Measurements from ENCODE around the gene TRIM59. TPM values are rescaled to one million over a fixed set of nuclear protein-coding genes. Genes with fewer than 3 reads are reported as not detected.
"Not testable (repeated sequence)": the region's sequence is repeated elsewhere in the genome, so short reads cannot be mapped to it uniquely, and the experiment has no call there.

TRIM59 gene
- total RNA-seq, 1 donor from 2014 or later: 0.77 TPM

- intact Hi-C loops (cut with micrococcal nuclease): no loop called here
- H3K4me1 ChIP-seq: no peaks in the 10 kb centered on the region
- H3K4me3 ChIP-seq: no peak overlapping the region
- no peak for DNase-seq
- H3K9me3 ChIP-seq (replicated peaks): no peaks in the 10 kb centered on the region
- no peak for TF ChIP-seq CTCF (IDR thresholded peaks at IDR 0.05; ENCODE audit: borderline replicate concordance)
- no peak overlapping the region for H3K27ac ChIP-seq (replicated peaks)
- peaks cover 6% of the 10 kb centered on the region for H3K27me3 ChIP-seq (ENCODE audit: low read depth)
- H3K36me3 ChIP-seq: no peaks in the 10 kb centered on the region
Observed at GRCh38 chr3:160459450-160459970, 9.9 kb upstream of the TRIM59 start.

DNA sequence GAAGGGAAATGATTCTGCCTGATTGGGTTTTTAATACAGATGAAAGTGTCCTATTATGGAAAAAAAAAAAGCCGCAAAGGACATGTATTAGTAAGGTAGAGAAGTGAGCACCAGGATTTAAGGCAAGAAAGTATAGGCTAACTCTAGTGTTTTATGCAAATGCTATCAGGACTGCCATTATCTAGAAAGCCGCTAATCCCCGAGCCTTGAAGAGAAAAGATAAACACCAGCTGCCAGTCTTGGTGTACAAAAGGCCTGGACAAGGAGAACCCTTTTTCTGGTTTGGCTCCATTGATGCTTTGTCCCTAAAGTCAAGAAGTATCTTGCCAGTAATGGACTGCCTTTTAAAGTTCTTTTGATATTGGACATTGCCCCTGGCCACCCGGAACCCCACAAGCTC, 8.6 kb upstream of the TRIM59 start:
- intact Hi-C loops (cut with micrococcal nuclease): no loop called here
- Histone ChIP-seq H3K36me3 (no peaks in the 10 kb centered on the region), H3K27me3 (ENCODE audit: low read depth) (peaks cover 6% of the 10 kb centered on the region), H3K4me3 (no peak overlapping the region), H3K4me1 (no peaks in the 10 kb centered on the region), H3K27ac (replicated peaks) (no peak overlapping the region), H3K9me3 (replicated peaks) (no peaks in the 10 kb centered on the region)
- DNase-seq: no peak
- no peak for TF ChIP-seq CTCF (IDR thresholded peaks at IDR 0.05; ENCODE audit: borderline replicate concordance)

GRCh38 chr3:160455846-160456245, 6.3 kb upstream of the TRIM59 start:
- no peaks in the 10 kb centered on the region for H3K9me3 ChIP-seq (replicated peaks)
- peaks cover under 1% of the 10 kb centered on the region for H3K4me1 ChIP-seq
- no peak for DNase-seq
- intact Hi-C loops (cut with micrococcal nuclease): no loop called here
- H3K27me3 ChIP-seq (ENCODE audit: low read depth): peaks cover 6% of the 10 kb centered on the region
- H3K4me3 ChIP-seq: no peak overlapping the region
- H3K27ac ChIP-seq (replicated peaks): no peak overlapping the region
- H3K36me3 ChIP-seq: no peaks in the 10 kb centered on the region
- no peak for TF ChIP-seq CTCF (IDR thresholded peaks at IDR 0.05; ENCODE audit: borderline replicate concordance)

DNA sequence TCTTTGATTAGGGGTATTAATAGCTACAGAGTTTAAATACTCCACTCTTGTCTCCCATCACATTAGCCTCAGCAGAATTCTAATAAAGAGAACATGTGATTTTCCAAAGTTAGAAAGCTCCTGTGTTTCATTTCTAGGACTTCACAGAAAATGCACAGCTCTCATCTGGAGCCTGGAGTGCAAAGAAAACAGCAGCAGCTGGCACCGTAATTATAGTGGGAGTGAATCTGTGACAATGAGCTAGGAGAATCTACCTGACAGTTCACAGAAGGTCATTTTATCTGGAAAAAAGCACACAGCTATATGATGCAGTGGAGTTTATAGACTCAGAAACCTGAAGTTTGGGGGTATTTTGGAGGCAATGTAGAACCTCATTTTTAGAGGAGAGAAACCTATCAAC, 5.4 kb upstream of the TRIM59 start:
- peaks cover 8% of the 10 kb centered on the region for H3K27me3 ChIP-seq (ENCODE audit: low read depth)
- TF ChIP-seq CTCF (IDR thresholded peaks at IDR 0.05; ENCODE audit: borderline replicate concordance): no peak

DNA sequence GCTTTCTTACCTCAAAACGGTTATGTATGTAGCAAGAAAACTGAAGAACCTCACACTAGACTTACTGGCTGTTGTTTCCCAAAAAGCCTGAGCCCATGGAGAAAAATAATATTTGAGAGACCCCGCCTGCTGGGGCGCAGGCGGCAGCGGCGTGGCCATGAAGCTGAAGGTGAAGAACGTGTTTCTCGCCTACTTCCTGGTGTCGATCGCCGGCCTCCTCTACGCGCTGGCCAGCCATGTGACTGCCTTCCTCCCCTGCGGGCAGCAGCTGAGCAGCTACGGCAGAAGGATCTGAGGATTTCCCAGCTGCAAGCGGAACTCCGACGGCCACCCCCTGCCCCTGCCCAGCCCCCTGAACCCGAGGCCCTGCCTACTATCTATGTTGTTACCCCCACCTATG, 2.7 kb upstream of the TRIM59 start:
- intact Hi-C loops (cut with micrococcal nuclease); H3K4me3 ChIP-seq; H3K27ac ChIP-seq (replicated peaks); H3K36me3 ChIP-seq; H3K9me3 ChIP-seq (replicated peaks); DNase-seq: not testable (repeated sequence)
- peaks cover 22% of the 10 kb centered on the region for H3K4me1 ChIP-seq
- H3K27me3 ChIP-seq (ENCODE audit: low read depth): peaks cover 29% of the 10 kb centered on the region

More for the DNA sequence above, 5.4 kb upstream of the TRIM59 start:
- DNase-seq: no peak
- H3K4me3 ChIP-seq: no peak overlapping the region
- no peak overlapping the region for H3K27ac ChIP-seq (replicated peaks)
- no peaks in the 10 kb centered on the region for H3K9me3 ChIP-seq (replicated peaks)
- no peaks in the 10 kb centered on the region for H3K36me3 ChIP-seq
- H3K4me1 ChIP-seq: peaks cover 10% of the 10 kb centered on the region
- intact Hi-C loops (cut with micrococcal nuclease): no loop called here

DNA sequence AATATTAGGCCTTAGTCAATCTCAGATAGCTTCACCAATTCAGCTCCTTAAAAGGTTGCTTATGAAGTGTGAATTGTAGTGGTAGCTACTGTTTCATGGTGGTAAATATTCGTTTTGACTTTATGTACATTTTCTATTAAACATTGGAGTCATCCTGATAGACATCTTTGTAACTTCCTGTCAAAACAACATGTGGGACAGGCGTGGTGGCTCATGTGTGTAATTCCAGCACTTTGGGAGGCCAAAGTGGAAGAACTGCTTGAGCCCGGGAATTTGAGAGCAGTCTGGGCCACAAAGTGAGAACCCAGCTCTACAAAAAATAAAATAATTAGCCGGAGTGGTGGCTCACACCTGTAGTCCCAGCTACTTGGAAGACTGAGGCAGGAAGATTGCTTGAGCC, 2.0 kb upstream of the TRIM59 start:
- no peak for DNase-seq
- intact Hi-C loops (cut with micrococcal nuclease): no loop called here
- peaks cover 34% of the 10 kb centered on the region for H3K27me3 ChIP-seq (ENCODE audit: low read depth)
- no peak for TF ChIP-seq CTCF (IDR thresholded peaks at IDR 0.05; ENCODE audit: borderline replicate concordance)
- H3K9me3 ChIP-seq (replicated peaks): no peaks in the 10 kb centered on the region
- peaks cover 22% of the 10 kb centered on the region for H3K4me1 ChIP-seq
- no peaks in the 10 kb centered on the region for H3K36me3 ChIP-seq
- no peak overlapping the region for H3K27ac ChIP-seq (replicated peaks)
- no peak overlapping the region for H3K4me3 ChIP-seq

Data from left ventricle myocardium inferior (tissue), 1 donor.